DOHH2 (cell line): ENCODE data around the gene CERS5.
A peak's percentile ranks its signal among the peaks of the same experiment; 100 is the strongest.

Experiments
- H3F3A ChIP-seq: fragments of 200-600 bp; sonication (generic), shearing (Covaris generic); 2 replicates; pipeline ENCODE4 v1.6.0; 2016; ENCODE audit warnings: antibody characterized with exemption, mild to moderate bottlenecking; ENCODE audit not compliant: control insufficient read depth, insufficient read depth
- H3K27ac ChIP-seq: fragments of 200-600 bp; sonication (generic); 2 replicates; pipeline ENCODE4 v1.5.1; 2014; ENCODE audit warnings: low read depth, mild to moderate bottlenecking, low read length, moderate library complexity
- H3K27me3 ChIP-seq: fragments of 200-600 bp; sonication (generic); 2 replicates; pipeline ENCODE4 v1.6.1; 2014; ENCODE audit warnings: mild to moderate bottlenecking, low read length, mixed read lengths; ENCODE audit not compliant: control insufficient read depth
- H3K36me3 ChIP-seq: fragments of 200-600 bp; sonication (generic); 2 replicates; pipeline ENCODE4 v1.6.1; 2014; ENCODE audit warnings: mild to moderate bottlenecking, low read length, moderate library complexity, mixed read lengths; ENCODE audit not compliant: control insufficient read depth
- H3K4me1 ChIP-seq: fragments of 200-600 bp; sonication (generic); 2 replicates; pipeline ENCODE4 v1.6.1; 2014; ENCODE audit warnings: mild to moderate bottlenecking, low read length, mixed read lengths; ENCODE audit not compliant: control insufficient read depth
- H3K4me2 ChIP-seq: fragments of 200-600 bp; sonication (generic); 2 replicates; pipeline ENCODE4 v1.6.0; 2014; ENCODE audit warnings: mild to moderate bottlenecking, low read length, moderate library complexity
- H3K4me3 ChIP-seq: fragments of 200-600 bp; sonication (generic); 2 replicates; pipeline ENCODE4 v1.5.1; 2014; ENCODE audit warnings: mild to moderate bottlenecking, low read length, mixed read lengths
- H3K79me2 ChIP-seq: fragments of 200-600 bp; sonication (generic); 2 replicates; pipeline ENCODE4 v1.6.1; 2014; ENCODE audit warnings: mild to moderate bottlenecking, low read length, mixed read lengths; ENCODE audit not compliant: control insufficient read depth
- H3K9me2 ChIP-seq: fragments of 200-600 bp; sonication (generic); replicated peaks from 2 replicates; pipeline ENCODE4 v1.6.1; 2014; ENCODE audit warnings: mild to moderate bottlenecking, low read length, mixed read lengths; ENCODE audit not compliant: control insufficient read depth
- H3K9me3 ChIP-seq: fragments of 200-600 bp; sonication (generic); 2 replicates; pipeline ENCODE4 v1.6.1; 2014; ENCODE audit warnings: antibody characterized with exemption, low read length, mixed read lengths; ENCODE audit not compliant: control insufficient read depth, insufficient read depth
- H4K20me1 ChIP-seq: fragments of 200-600 bp; sonication (generic); 2 replicates; pipeline ENCODE4 v1.6.0; 2014; ENCODE audit warnings: low read depth, mild to moderate bottlenecking, antibody characterized with exemption, low read length, moderate library complexity; ENCODE audit not compliant: control insufficient read depth, insufficient read depth
- EZH2phosphoT487 ChIP-seq: fragments of 200-600 bp; sonication (generic); IDR thresholded peaks from 2 replicates; pipeline ENCODE4 v1.6.1; 2017; ENCODE audit warnings: borderline replicate concordance, mild to moderate bottlenecking, antibody characterized with exemption, low read length, moderate library complexity, mixed read lengths
- TF ChIP-seq, protein P1 (sequence below): fragments of 200-600 bp; sonication (generic); IDR thresholded peaks from one replicate; pipeline ENCODE4 v1.5.1; 2014; ENCODE audit warnings: antibody characterized with exemption, mild to moderate bottlenecking, low read depth, low read length; ENCODE audit not compliant: poor library complexity, severe bottlenecking

CERS5 gene, protein sequence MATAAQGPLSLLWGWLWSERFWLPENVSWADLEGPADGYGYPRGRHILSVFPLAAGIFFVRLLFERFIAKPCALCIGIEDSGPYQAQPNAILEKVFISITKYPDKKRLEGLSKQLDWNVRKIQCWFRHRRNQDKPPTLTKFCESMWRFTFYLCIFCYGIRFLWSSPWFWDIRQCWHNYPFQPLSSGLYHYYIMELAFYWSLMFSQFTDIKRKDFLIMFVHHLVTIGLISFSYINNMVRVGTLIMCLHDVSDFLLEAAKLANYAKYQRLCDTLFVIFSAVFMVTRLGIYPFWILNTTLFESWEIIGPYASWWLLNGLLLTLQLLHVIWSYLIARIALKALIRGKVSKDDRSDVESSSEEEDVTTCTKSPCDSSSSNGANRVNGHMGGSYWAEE

DNA sequence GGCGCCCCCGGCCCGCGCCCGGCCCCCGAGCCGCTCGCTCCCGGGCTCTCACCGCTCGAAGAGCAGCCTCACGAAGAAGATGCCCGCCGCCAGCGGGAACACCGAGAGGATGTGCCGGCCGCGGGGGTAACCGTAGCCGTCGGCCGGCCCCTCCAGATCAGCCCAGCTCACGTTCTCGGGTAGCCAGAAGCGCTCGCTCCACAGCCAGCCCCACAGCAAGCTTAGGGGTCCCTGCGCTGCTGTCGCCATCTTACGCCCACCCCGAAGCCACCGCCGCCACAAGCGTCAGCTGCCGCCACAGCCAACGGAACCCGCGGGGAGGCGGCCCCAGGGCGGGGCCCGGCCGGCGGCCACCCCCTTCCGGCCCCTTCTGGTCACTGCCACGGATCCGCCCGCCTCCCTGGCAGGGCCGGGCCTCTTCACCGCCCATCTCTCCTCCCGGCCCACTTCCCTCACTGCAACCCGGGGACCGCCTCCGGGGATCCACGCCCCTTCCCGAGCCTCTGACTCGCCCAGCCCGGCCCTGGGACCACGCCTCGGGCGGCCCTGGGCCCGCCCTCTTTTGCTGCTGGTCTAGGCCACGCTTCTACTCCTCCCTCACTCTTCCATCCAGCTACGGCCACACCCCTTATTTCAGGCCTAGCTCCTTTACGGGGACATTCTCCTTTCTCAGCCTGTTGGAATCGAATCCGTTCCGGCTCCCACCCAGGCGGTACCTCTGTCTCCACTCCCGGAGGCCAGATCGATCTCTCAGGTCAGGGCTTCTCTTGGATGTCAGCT is at the start of gene CERS5:
TSS of gene CERS5 (minus strand) at position 321 of the 780 bp plus-strand sequence. CDS start at position 249, 72 bp downstream.
- Histone ChIP-seq H3K27ac (peak within 1 kb of the TSS; percentile 60), H3F3A (no peaks in the 10 kb centered on the region; the same call in 1 of the 2 replicates), H3K9me3 (no peaks in the 10 kb centered on the region), H3K9me2 (no peaks in the 10 kb centered on the region), H3K36me3 (peaks cover 9% of the 10 kb centered on the region; the same call in 1 of the 2 replicates), H4K20me1 (no peaks in the 10 kb centered on the region; the same call in 1 of the 2 replicates), H3K4me2 (peak within 1 kb of the TSS; percentile 91), H3K4me1 (peaks cover 18% of the 10 kb centered on the region), H3K4me3 (peak within 1 kb of the TSS; percentile 90), H3K27me3 (no peaks in the 10 kb centered on the region), H3K79me2 (peaks cover 44% of the 10 kb centered on the region)
- TF ChIP-seq EZH2phosphoT487, result no peak
- TF ChIP-seq, protein P1, sequence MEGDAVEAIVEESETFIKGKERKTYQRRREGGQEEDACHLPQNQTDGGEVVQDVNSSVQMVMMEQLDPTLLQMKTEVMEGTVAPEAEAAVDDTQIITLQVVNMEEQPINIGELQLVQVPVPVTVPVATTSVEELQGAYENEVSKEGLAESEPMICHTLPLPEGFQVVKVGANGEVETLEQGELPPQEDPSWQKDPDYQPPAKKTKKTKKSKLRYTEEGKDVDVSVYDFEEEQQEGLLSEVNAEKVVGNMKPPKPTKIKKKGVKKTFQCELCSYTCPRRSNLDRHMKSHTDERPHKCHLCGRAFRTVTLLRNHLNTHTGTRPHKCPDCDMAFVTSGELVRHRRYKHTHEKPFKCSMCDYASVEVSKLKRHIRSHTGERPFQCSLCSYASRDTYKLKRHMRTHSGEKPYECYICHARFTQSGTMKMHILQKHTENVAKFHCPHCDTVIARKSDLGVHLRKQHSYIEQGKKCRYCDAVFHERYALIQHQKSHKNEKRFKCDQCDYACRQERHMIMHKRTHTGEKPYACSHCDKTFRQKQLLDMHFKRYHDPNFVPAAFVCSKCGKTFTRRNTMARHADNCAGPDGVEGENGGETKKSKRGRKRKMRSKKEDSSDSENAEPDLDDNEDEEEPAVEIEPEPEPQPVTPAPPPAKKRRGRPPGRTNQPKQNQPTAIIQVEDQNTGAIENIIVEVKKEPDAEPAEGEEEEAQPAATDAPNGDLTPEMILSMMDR, result peak; percentile 18

DNA sequence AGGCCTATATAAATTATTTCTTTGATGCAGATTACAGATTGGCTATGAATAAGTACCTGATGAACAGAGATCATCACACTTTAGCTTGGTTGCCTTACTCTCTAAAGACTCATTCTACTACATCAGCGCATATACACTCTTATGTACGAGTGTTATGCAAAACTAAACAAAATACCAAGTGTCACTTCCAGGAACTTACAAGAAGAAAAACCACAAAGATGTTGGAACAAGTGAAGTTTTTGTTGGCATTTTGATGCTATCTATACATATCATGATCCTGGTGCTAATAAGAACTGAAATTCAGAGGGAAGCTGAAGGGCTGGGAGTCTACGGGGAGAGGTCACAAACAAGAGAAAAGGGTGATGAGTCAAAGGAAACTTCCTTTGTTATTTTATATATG is 47.9 kb upstream of the CERS5 start:
- no peaks in the 10 kb centered on the region for H4K20me1 ChIP-seq

DNA sequence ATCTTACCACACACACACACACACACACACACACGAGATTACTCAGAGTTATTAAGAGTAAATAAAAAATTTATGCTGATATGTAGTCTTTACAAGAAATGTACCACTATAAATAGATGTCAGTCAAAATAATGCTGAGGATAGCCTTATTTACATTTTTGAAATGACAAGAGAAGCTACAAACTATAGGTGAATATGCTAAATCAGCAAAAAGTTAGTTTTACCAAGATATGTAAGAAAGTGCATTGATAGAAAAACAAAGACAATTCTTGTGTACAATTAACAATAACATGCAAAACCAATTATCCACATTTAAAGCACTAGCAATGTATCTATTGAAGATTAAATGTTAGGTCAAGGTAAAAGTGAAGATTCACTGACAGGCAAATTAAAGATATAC is 46.8 kb upstream of the CERS5 start:
- H4K20me1 ChIP-seq, result no peaks in the 10 kb centered on the region
- H3K9me2 ChIP-seq, result no peaks in the 10 kb centered on the region
- H3K79me2 ChIP-seq, result peaks cover 76% of the 10 kb centered on the region
- H3K4me2 ChIP-seq, result peak overlapping the region; percentile 72
- H3K27ac ChIP-seq, result peak overlapping the region; percentile 50
- H3K4me3 ChIP-seq, result peak overlapping the region; percentile 40
- no peaks in the 10 kb centered on the region for H3K27me3 ChIP-seq
- peaks cover 16% of the 10 kb centered on the region for H3F3A ChIP-seq
- H3K36me3 ChIP-seq, result no peaks in the 10 kb centered on the region; the same call in 1 of the 2 replicates
- no peaks in the 10 kb centered on the region for H3K9me3 ChIP-seq
- no peak for TF ChIP-seq EZH2phosphoT487
- TF ChIP-seq, protein P1, result no peak
- H3K4me1 ChIP-seq, result peaks cover 48% of the 10 kb centered on the region

More for the DNA sequence above, 47.9 kb upstream of the CERS5 start:
- Histone ChIP-seq H3F3A (peaks cover 16% of the 10 kb centered on the region), H3K36me3 (no peaks in the 10 kb centered on the region; the same call in 1 of the 2 replicates), H3K4me1 (peaks cover 53% of the 10 kb centered on the region), H3K79me2 (peaks cover 78% of the 10 kb centered on the region), H3K4me3 (no peak overlapping the region), H3K27ac (no peak overlapping the region), H3K9me3 (no peaks in the 10 kb centered on the region), H3K4me2 (no peak overlapping the region), H3K27me3 (no peaks in the 10 kb centered on the region), H3K9me2 (no peaks in the 10 kb centered on the region)
- TF ChIP-seq, protein P1, result no peak
- no peak for TF ChIP-seq EZH2phosphoT487
